ENCODE measurements around the gene ZFYVE1.

Gene ZFYVE1

DNA sequence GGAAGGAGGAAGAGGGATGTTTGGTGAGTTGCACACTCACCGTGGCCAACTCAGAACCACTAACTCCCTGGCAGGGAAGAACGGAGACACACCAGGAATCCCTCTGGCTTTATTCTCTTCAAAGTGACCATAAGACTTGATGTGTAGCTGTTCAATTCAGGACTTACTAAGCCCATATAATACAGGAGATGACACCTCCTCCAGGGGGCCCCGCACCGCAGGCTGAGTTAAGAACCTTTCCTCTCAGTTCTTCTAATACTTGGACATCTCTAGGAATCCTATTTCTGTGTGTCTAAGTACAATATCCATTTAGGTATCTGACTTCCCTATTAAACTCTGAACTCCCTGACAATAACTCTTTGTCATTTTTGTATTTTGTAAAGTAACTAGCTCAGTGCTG lies 51.1 kb downstream of the ZFYVE1 start:
- Histone ChIP-seq H3K9me3 (ENCODE audit: insufficient read depth, low read length) (no peaks in the 10 kb centered on the region), H3K36me3 (replicated peaks; ENCODE audit: low read depth, low read length) (peaks cover 14% of the 10 kb centered on the region), H4K20me1 (ENCODE audit: insufficient read depth, low read length) (no peaks in the 10 kb centered on the region), H3K79me2 (ENCODE audit: low read length) (no peaks in the 10 kb centered on the region), H3K4me1 (ENCODE audit: low read length) (no peaks in the 10 kb centered on the region), H3K27me3 (ENCODE audit: low read depth, low read length) (no peaks in the 10 kb centered on the region), H3K4me3 (ENCODE audit: low read length) (no peak overlapping the region), H3K27ac (ENCODE audit: low read length) (no peak overlapping the region), H3K4me2 (ENCODE audit: low read length) (no peak overlapping the region), H2AFZ (ENCODE audit: low read depth, low read length) (no peak overlapping the region), H3K9ac (ENCODE audit: low read length) (no peak overlapping the region)
- TF ChIP-seq, protein P1, sequence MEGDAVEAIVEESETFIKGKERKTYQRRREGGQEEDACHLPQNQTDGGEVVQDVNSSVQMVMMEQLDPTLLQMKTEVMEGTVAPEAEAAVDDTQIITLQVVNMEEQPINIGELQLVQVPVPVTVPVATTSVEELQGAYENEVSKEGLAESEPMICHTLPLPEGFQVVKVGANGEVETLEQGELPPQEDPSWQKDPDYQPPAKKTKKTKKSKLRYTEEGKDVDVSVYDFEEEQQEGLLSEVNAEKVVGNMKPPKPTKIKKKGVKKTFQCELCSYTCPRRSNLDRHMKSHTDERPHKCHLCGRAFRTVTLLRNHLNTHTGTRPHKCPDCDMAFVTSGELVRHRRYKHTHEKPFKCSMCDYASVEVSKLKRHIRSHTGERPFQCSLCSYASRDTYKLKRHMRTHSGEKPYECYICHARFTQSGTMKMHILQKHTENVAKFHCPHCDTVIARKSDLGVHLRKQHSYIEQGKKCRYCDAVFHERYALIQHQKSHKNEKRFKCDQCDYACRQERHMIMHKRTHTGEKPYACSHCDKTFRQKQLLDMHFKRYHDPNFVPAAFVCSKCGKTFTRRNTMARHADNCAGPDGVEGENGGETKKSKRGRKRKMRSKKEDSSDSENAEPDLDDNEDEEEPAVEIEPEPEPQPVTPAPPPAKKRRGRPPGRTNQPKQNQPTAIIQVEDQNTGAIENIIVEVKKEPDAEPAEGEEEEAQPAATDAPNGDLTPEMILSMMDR (IDR thresholded peaks at IDR 0.05; ENCODE audit: low read depth, low read length): peak; percentile 17; the same call in 1 of the 2 replicates
- no peak for TF ChIP-seq EZH2phosphoT487 (IDR thresholded peaks at IDR 0.05; ENCODE audit: low read depth)

DNA sequence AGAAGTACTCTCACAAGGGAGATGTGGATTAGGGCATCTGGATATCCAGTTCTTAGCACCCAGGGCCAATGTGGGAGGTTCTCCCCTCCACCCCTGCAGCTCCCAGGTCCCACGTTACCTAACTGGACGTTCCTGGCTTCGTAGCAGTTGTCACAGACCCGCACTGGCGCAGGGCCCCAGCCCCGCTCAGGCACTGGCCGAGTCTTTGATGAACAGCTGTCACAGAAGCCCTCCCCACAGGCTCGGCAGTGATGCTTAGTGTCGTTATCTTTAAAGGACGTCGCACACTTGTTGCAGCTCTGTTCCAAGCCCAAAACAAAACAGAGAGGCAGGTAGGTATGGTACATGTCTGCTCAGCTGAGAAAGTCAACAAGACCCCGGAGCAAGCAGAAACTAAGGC lies 52.2 kb downstream of the ZFYVE1 start:
- Histone ChIP-seq H3K4me1 (ENCODE audit: low read length) (no peaks in the 10 kb centered on the region), H3K9ac (ENCODE audit: low read length) (no peak overlapping the region), H3K79me2 (ENCODE audit: low read length) (no peaks in the 10 kb centered on the region), H3K4me2 (ENCODE audit: low read length) (no peak overlapping the region), H3K27me3 (ENCODE audit: low read depth, low read length) (no peaks in the 10 kb centered on the region), H3K4me3 (ENCODE audit: low read length) (no peak overlapping the region), H3K9me3 (ENCODE audit: insufficient read depth, low read length) (no peaks in the 10 kb centered on the region), H2AFZ (ENCODE audit: low read depth, low read length) (no peak overlapping the region), H3K27ac (ENCODE audit: low read length) (no peak overlapping the region), H3K36me3 (replicated peaks; ENCODE audit: low read depth, low read length) (peaks cover 14% of the 10 kb centered on the region), H4K20me1 (ENCODE audit: insufficient read depth, low read length) (no peaks in the 10 kb centered on the region)
- TF ChIP-seq, protein P1 (IDR thresholded peaks at IDR 0.05; ENCODE audit: low read depth, low read length): no peak
- TF ChIP-seq EZH2phosphoT487 (IDR thresholded peaks at IDR 0.05; ENCODE audit: low read depth): no peak

DNA sequence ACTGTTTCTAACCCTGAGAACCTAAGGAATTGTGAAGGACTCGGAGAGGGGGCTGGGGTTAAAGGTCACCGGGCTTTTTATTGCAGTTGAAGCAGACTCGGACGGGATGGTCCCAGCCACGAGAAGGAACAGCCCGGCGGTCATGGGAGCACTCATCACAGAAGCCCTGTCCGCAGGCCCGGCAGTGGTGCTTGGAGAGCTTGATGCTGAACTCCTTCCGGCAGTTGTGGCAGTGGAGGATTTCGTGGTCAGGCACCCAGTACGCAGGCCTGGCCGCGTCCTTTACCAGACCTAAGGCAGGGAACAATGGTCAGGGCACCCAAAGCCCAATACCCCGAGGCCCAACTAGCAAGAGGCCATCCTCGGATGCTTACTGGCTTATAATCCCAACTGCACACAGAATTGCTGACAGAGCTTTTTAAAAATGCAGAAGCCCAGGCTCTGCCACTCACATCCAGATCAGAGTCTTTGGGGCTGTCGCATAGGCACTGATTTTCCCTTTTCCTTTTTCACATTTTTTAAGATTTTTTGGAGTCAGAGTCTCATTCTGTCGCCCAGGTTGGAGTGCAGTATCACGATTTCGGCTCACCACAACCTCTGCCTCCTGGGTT lies 56.0 kb downstream of the ZFYVE1 start:
- Histone ChIP-seq H3K27ac (ENCODE audit: low read length) (no peak overlapping the region), H3K36me3 (replicated peaks; ENCODE audit: low read depth, low read length) (peaks cover 10% of the 10 kb centered on the region)
- TF ChIP-seq, protein P1 (IDR thresholded peaks at IDR 0.05; ENCODE audit: low read depth, low read length): no peak
- no peak for TF ChIP-seq EZH2phosphoT487 (IDR thresholded peaks at IDR 0.05; ENCODE audit: low read depth)

DNA sequence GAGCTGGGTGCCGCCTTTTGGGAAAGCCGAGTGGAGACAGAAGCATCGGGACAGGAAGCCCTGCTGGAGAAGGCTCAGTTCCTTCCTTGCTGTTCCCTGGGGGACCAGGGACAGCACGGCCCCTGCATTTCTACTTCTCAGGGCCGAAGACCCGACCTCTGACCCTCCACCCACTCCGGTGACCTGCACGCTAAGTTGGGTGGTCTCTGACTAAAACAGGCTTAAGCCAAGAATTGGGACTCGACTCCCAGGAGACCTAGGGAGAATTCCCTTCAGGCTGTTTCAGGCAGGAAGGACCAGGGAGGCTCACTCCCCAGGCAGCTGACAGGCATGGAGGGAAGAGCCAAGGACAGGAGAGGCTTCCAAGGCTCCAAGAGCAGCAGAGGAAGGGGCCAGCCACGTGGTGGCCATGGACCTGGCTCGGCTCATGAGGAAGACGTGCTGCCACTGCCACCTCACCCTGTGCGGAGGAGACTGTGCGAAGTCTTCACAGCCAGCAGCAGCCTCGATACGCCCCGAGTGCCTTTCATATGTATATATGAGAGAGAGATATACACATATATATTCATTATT lies 56.8 kb downstream of the ZFYVE1 start:
- Histone ChIP-seq H3K79me2 (ENCODE audit: low read length) (no peaks in the 10 kb centered on the region), H2AFZ (ENCODE audit: low read depth, low read length) (no peak overlapping the region), H4K20me1 (ENCODE audit: insufficient read depth, low read length) (no peaks in the 10 kb centered on the region), H3K4me2 (ENCODE audit: low read length) (no peak overlapping the region), H3K27ac (ENCODE audit: low read length) (no peak overlapping the region), H3K4me1 (ENCODE audit: low read length) (no peaks in the 10 kb centered on the region), H3K36me3 (replicated peaks; ENCODE audit: low read depth, low read length) (peaks cover 6% of the 10 kb centered on the region), H3K9ac (ENCODE audit: low read length) (no peak overlapping the region), H3K4me3 (ENCODE audit: low read length) (no peak overlapping the region), H3K27me3 (ENCODE audit: low read depth, low read length) (no peaks in the 10 kb centered on the region), H3K9me3 (ENCODE audit: insufficient read depth, low read length) (no peaks in the 10 kb centered on the region)
- TF ChIP-seq, protein P1 (IDR thresholded peaks at IDR 0.05; ENCODE audit: low read depth, low read length): no peak
- TF ChIP-seq EZH2phosphoT487 (IDR thresholded peaks at IDR 0.05; ENCODE audit: low read depth): no peak

More for the DNA sequence above, 56.0 kb downstream of the ZFYVE1 start:
- Histone ChIP-seq H3K4me3 (ENCODE audit: low read length) (no peak overlapping the region), H3K4me2 (ENCODE audit: low read length) (no peak overlapping the region), H3K79me2 (ENCODE audit: low read length) (no peaks in the 10 kb centered on the region), H2AFZ (ENCODE audit: low read depth, low read length) (no peak overlapping the region), H3K27me3 (ENCODE audit: low read depth, low read length) (no peaks in the 10 kb centered on the region), H3K4me1 (ENCODE audit: low read length) (no peaks in the 10 kb centered on the region), H4K20me1 (ENCODE audit: insufficient read depth, low read length) (no peaks in the 10 kb centered on the region), H3K9ac (ENCODE audit: low read length) (no peak overlapping the region), H3K9me3 (ENCODE audit: insufficient read depth, low read length) (no peaks in the 10 kb centered on the region)
